ENCODE results near the gene AAMP.

AAMP gene

GRCh38 chr2:218218268-218219185, 51.4 kb downstream of the AAMP start:
- DNase-seq: no peak

- DNase-seq: peak; percentile 28
Observed at GRCh38 chr2:218217360-218218267, 52.3 kb downstream of the AAMP start.

GRCh38 chr2:218216674-218217359, 53.1 kb downstream of the AAMP start, which contains the start of gene ARPC2:
Gene ARPC2, plus strand, starts transcription at chr2:218217189. Its CDS starts 282 bp downstream, at chr2:218217471.
- peak; percentile 95 for DNase-seq

DNA sequence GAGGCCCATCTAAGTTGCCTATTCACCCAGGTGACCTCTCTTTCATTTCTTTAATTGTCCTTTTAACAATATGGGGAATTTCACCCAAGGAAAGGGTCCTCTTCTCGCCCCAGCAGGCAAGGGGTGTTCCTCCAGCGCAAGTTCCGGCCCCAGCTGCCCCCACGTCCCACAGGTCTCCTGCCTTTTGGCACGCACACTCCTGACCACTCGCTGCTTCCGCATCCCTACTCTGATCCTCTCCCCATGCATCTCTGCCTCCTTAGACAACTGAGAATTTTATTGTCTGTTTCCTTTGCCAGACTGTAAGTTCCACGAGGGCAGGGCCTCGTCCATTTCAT, 53.6 kb downstream of the AAMP start:
- no peak for DNase-seq

All from fibroblast of skin of abdomen (primary cell).